Neutrophil (primary cell): ENCODE measurements around the gene PDPK1.
"Not testable (repeated sequence)": the region's sequence is repeated elsewhere in the genome, so short reads cannot be mapped to it uniquely, and the experiment has no call there.

Source experiments
- H3K27ac ChIP-seq: fragments of 200-600 bp; sonication (generic); 2 replicates; pipeline ENCODE4 v1.5.1; 2016; ENCODE audit warnings: mild to moderate bottlenecking, moderate library complexity
- H3K27me3 ChIP-seq: fragments of 200-600 bp; sonication (generic); 2 replicates; pipeline ENCODE4 v1.6.0; 2016; ENCODE audit warnings: mild to moderate bottlenecking
- H3K36me3 ChIP-seq: fragments of 200-600 bp; sonication (generic); 2 replicates; pipeline ENCODE4 v1.5.1; 2017
- H3K4me1 ChIP-seq, 2 experiments: fragments of 200-600 bp in 1 of 2; sonication (generic) in 1 of 2; 1 replicate in 1 of 2; 2 replicates in 1 of 2; pipeline versions ENCODE4 v1.5.1 to v1.6.1; 2013 to 2016; ENCODE audit warnings: low read depth in 1 of 2, low read length in 1 of 2, mild to moderate bottlenecking in 1 of 2, moderate library complexity in 1 of 2; ENCODE audit not compliant: control insufficient read depth in 1 of 2, insufficient read depth in 1 of 2
- H3K4me3 ChIP-seq, 2 experiments: fragments of 200-600 bp in 1 of 2; sonication (generic) in 1 of 2; 1 replicate in 1 of 2; 2 replicates in 1 of 2; pipeline ENCODE4 v1.5.1; 2013 to 2016; ENCODE audit warnings: low read depth in 1 of 2, low read length in 1 of 2, mild to moderate bottlenecking in 1 of 2, moderate library complexity in 1 of 2
- H3K9me3 ChIP-seq: fragments of 200-600 bp; sonication (generic); 2 replicates; pipeline ENCODE4 v1.5.1; 2016
- TF ChIP-seq, protein P1 (sequence below): fragments of 200-600 bp; sonication (generic); IDR thresholded peaks from 2 replicates; pipeline ENCODE4 v1.5.1; 2016; ENCODE audit warnings: antibody characterized with exemption

PDPK1 gene

DNA sequence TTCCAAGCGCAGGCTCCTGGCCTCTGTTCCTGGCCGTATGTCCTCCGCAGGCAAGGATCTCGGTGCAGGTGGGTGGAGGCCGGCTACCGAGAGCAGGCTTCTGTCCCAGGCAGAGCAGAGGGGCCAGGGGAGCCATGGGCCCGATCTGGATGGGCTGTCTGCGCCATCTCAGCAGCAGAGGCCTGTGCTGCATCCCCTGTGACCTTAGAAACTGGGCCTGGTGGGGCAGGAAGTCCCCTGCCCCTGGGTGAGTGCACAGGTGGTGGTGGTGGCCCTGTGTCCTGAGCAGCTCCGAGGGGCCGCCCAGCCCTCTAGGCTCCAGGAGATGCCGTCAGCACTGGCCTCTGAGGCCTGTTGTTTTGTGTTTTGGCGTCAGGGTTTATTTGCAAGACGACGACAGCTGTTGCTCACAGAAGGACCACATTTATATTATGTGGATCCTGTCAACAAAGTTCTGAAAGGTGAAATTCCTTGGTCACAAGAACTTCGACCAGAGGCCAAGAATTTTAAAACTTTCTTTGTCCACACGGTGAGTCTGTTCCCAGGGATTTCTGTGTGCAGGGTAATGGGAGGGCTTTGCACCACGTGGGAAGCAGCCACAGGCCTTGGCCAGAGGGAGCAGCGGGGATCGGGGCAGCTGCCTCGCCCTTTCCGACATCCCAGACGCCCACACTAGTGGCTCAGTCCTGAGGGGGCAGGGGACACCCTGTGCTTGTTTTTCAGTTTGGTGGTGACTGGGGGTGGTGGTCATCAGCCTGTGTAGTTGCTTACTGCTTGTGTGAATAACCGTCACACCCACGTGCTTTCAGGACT, 59.1 kb downstream of the PDPK1 start:
- TF ChIP-seq, protein P1, sequence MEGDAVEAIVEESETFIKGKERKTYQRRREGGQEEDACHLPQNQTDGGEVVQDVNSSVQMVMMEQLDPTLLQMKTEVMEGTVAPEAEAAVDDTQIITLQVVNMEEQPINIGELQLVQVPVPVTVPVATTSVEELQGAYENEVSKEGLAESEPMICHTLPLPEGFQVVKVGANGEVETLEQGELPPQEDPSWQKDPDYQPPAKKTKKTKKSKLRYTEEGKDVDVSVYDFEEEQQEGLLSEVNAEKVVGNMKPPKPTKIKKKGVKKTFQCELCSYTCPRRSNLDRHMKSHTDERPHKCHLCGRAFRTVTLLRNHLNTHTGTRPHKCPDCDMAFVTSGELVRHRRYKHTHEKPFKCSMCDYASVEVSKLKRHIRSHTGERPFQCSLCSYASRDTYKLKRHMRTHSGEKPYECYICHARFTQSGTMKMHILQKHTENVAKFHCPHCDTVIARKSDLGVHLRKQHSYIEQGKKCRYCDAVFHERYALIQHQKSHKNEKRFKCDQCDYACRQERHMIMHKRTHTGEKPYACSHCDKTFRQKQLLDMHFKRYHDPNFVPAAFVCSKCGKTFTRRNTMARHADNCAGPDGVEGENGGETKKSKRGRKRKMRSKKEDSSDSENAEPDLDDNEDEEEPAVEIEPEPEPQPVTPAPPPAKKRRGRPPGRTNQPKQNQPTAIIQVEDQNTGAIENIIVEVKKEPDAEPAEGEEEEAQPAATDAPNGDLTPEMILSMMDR = no peak
- H3K36me3 ChIP-seq = peaks cover 87% of the 10 kb centered on the region
- no peak overlapping the region for H3K27ac ChIP-seq
- no peaks in the 10 kb centered on the region for H3K9me3 ChIP-seq
- no peak overlapping the region for H3K4me3 ChIP-seq
- H3K27me3 ChIP-seq = no peaks in the 10 kb centered on the region
- no peaks in the 10 kb centered on the region for H3K4me1 ChIP-seq

DNA sequence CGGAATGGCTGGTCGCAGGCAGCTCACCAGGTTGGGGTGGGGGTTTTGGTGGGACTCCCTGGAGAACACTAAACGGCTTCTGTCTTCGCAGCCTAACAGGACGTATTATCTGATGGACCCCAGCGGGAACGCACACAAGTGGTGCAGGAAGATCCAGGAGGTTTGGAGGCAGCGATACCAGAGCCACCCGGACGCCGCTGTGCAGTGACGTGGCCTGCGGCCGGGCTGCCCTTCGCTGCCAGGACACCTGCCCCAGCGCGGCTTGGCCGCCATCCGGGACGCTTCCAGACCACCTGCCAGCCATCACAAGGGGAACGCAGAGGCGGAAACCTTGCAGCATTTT, 59.7 kb downstream of the PDPK1 start:
- Histone ChIP-seq H3K9me3 (no peaks in the 10 kb centered on the region), H3K4me1 (peaks cover 0 to 1% of the 10 kb centered on the region in 2 experiments), H3K36me3 (peaks cover 83% of the 10 kb centered on the region), H3K4me3 (no peak overlapping the region), H3K27ac (no peak overlapping the region), H3K27me3 (no peaks in the 10 kb centered on the region)
- TF ChIP-seq, protein P1 = no peak

DNA sequence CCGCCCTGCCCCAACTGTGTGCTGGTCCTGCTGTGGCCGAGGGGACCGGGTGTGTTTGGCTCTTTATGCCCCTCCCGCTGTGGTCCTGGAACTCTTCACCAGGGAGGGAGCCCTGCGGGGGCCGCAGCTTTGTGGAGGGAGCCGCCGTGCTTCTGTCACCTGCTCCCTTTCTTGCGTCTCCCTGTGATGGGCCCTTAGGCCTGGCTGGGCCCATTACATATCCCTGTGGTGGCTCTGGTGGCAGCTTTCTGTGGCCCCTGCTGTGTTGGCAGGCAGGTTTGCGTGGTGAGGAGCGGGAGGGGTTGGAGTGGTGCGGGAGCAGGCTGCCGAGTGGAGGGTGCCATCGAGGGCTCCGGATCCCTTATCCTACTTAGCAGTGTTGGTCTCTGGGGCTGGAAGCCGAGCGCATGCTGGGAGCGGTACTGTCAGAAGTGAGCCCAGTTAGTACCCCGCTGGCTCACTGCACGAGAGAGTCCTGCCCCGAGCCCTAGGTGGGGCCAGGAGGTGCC, 60.4 kb downstream of the PDPK1 start:
- TF ChIP-seq, protein P1 = no peak
- peaks cover 6% of the 10 kb centered on the region in 2 experiments for H3K4me1 ChIP-seq
- H3K36me3 ChIP-seq = peaks cover 77% of the 10 kb centered on the region

DNA sequence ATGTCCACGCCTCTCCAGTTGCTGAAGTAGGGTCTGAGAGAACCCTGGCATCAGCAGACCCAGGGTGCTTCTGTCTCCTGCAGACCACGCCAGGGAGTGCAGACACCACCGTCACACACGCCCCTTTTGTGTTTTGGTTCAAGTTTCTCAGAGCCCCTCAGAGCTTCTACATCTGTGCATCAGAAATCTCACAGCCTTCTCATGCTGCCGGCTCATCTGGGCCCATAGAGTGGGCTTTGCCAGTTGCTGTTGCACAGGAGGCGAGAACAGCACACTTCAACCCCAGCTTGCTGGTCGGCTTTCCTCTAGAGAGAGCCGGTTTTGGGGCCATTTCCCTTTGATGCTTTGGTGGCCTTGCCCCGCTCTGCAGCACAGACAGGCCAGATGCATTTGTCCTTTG, 60.9 kb downstream of the PDPK1 start:
- Histone ChIP-seq H3K36me3 (peaks cover 72% of the 10 kb centered on the region), H3K27me3 (no peaks in the 10 kb centered on the region), H3K27ac (no peak overlapping the region), H3K9me3 (no peaks in the 10 kb centered on the region), H3K4me1 (peaks cover 11 to 12% of the 10 kb centered on the region in 2 experiments), H3K4me3 (no peak overlapping the region)
- TF ChIP-seq, protein P1 = no peak

More for the DNA sequence above, 60.4 kb downstream of the PDPK1 start:
- Histone ChIP-seq H3K4me3 (no peak overlapping the region), H3K9me3 (no peaks in the 10 kb centered on the region), H3K27me3 (no peaks in the 10 kb centered on the region), H3K27ac (no peak overlapping the region)

DNA sequence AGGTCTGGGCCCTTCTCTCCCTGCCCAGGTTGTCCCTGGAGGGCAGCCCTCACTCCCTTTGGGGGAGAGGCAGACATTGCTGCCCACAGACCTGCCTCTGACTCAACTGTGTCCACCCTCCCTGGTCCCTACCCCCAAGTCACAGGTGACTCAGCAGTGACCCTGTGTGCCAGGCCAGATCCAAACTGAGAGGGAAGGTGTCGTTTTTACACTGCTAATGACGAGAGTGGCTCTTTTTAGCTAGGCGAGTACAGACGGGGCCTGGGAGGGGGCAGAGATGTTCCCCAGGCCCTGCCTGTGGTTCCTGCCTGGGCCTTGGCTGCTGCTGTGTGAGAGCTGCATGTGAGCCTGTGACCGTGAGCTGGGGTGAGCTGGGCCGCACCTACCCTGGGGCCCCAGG, 61.3 kb downstream of the PDPK1 start:
- H3K4me1 ChIP-seq = peaks cover 15 to 16% of the 10 kb centered on the region in 2 experiments
- H3K27me3 ChIP-seq, H3K9me3 ChIP-seq, H3K27ac ChIP-seq, H3K4me3 ChIP-seq: not testable (repeated sequence)
- peaks cover 67% of the 10 kb centered on the region for H3K36me3 ChIP-seq

DNA sequence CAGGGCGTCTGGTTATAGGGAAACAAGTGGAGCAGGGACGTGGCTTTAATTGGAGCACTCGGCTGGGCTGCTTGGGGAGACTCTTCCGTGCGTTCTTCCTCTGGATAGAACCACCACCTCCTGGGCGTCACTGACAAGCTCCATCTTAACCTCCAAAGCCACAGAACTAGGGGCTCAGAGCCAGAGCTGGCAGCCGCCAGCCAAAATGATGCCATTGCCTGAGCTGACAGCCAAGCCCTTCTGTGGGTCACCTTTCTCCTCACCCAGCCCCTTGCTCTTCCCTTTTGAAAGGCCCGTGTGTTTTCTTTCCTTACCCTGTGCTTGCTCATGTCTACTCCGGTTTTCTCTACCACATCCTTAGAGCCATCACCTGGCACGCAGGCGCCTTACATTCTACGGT, 62.0 kb downstream of the PDPK1 start:
- not testable (repeated sequence) for H3K27ac ChIP-seq, H3K9me3 ChIP-seq, H3K4me3 ChIP-seq, H3K27me3 ChIP-seq
- H3K36me3 ChIP-seq = peaks cover 62% of the 10 kb centered on the region
- peaks cover 15 to 16% of the 10 kb centered on the region in 2 experiments for H3K4me1 ChIP-seq

DNA sequence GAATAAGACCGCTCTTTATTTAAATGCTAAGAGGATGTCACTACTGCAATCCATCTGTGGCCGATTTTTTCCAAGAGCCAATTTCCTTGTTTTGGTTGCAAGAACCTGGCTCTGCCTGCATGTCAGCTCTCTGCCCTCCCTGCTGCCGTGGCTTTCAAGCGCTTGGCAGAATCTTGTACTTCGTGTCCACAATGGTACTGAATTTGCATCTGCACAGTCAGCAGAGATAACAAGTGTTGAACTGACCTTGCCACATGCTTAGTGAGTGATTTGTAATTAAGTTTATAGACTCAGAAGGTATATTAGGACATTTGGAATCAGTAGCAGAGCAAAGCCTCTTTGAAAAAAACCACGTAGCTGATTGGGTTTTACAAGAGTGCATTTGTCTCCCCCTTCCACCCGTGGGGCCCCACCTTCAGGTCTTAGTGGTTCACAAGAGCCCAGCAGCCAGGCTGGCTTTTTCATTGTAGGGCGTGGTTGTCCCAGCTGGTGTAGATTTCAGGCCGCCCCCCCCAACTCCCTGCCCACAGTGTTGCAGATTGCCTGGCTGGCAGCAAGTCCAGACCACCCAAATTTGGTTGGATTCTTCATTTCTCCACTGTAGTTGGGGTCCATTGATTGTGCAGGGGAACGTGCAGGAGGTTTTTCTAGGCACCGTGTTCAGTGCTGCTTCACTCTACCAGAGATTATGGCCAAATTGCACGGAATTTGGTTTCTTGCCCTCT, 63.6 kb downstream of the PDPK1 start:
- peaks cover 16% of the 10 kb centered on the region in 2 experiments for H3K4me1 ChIP-seq
- H3K9me3 ChIP-seq, H3K27ac ChIP-seq, H3K27me3 ChIP-seq, H3K4me3 ChIP-seq: not testable (repeated sequence)
- peaks cover 47% of the 10 kb centered on the region for H3K36me3 ChIP-seq

DNA sequence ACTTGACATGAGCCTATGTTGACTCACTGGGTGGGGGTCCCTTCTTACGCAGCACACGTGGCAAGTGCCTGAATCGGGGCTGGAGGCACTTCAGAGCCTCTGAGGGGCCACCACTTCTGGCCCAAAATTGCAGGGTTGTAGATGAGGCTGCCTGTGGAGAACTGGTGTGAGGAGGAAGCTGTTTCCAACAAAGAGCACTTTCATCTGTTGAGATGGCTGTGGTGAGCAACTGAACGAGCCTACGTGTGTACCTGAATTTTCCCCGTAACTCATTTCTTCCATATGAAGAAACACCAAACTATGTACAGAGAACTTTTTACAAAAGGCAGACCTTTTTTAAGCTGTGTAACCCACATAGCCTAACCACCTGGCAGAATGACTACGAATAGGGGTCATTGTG, 64.4 kb downstream of the PDPK1 start:
- not testable (repeated sequence) for H3K4me3 ChIP-seq, H3K27ac ChIP-seq, H3K9me3 ChIP-seq, H3K27me3 ChIP-seq
- Histone ChIP-seq H3K4me1 (peaks cover 16 to 17% of the 10 kb centered on the region in 2 experiments), H3K36me3 (peaks cover 40% of the 10 kb centered on the region)
